Skin epidermis (tissue), 12 donors: ENCODE results near the gene FTCD.

Experiments
- H3K27ac ChIP-seq, 21 experiments: fragments of 200-600 bp; sonication (generic) in 11 of 21; one replicate each; pipeline ENCODE4 v1.5.0; 2020; ENCODE audit warnings: mild to moderate bottlenecking in 3 of 21, inconsistent platforms in 2 of 21, moderate library complexity in 2 of 21
- H3K4me3 ChIP-seq, 7 experiments: fragments of 200-600 bp; sonication (generic) in 2 of 7; one replicate each; pipeline ENCODE4 v1.5.0; 2020; ENCODE audit warnings: inconsistent platforms in 2 of 7, mild to moderate bottlenecking in 2 of 7, moderate library complexity in 1 of 7

FTCD gene

DNA sequence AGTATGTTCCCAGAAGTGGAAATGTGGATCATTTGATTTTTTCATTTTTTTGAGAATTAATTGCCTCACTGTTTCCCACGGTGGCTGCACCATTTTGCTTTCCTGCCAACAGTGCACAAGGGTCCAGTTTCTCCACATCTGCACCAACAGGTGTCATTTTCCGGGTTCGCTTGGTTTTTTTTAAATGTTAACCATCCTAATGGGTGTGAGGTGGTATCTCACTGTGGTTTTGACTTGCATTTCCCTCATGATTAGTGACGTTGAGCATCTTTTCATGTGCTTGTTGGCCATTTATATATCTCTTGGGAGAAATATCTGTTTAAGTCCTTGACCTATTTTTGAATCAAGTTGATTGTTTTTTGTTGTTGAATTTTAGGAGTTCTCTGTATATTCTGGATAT lies 54.5 kb downstream of the FTCD start:
- Histone ChIP-seq H3K4me3 (peak overlapping the region in 5 of 7 experiments; percentile 6 to 65 (median 62)), H3K27ac (peak overlapping the region in 8 of 21 experiments; percentile 4 to 96 (median 88))

DNA sequence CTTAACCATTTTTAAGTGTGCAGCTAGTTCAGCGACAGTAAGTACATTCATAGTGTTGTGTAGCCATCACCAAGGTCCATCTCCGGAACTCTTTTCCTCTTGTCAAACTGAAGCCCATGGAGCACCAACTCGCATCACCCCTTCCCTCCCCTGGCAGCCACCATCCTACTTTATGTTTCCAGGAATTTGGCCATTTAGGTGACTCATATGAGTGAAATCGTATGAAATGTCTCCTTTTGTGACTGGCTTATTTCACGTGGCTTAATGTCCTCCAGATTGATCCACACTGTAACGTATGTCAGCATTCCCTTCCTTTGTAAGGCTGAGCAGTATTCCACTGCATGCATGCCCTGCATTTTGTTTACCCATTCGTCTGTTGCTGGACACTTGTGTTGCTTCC lies 55.0 kb downstream of the FTCD start:
- Histone ChIP-seq H3K4me3 (peak overlapping the region in 5 of 7 experiments; percentile 48 to 73 (median 63)), H3K27ac (peak overlapping the region in 12 of 21 experiments; percentile 4 to 96 (median 92))

DNA sequence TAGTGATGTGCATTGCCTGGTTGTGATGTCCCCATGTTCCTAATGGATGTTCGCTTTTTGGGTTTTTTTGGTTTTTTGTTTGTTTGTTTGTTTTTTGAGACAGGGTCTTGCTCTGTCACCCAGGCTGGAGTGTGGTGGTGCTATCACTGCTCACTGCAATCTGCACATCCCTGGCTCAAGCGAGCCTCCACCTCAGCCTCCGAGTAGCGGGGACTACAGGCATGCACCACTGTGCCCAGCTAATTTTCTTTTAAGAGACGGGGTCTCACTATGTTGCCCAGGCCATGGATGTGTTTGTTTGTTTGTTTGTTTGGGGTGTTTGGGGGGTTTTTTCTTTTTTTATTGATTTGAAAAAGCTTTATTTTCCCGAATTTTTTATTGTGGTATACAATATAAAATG lies 55.4 kb downstream of the FTCD start:
- H3K4me3 ChIP-seq: peak overlapping the region in 6 of 7 experiments; percentile 40 to 73 (median 62)
- peak overlapping the region in 13 of 21 experiments; percentile 8 to 96 (median 89) for H3K27ac ChIP-seq

DNA sequence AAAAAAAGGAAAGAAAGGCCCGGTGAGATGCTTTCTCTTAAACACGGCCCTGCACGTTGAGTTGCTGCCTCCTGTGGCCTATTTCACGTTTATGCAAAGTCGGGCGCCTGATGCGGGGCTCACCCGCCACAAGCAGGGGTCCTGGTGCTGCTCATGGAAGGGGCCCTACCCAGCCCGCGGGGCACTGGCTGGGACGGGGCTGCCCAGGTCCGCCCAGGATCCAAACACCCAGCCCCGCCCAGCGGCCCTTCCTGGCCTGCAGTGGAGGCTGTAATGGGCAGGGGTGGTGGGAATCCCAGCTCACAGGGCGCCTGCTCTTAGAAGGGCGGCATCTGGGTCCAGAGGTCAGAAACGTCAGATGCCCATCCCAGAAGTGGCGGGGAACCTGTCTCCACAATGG lies 55.9 kb downstream of the FTCD start:
- Histone ChIP-seq H3K4me3 (peak overlapping the region; percentile 40 to 73 (median 62)), H3K27ac (peak overlapping the region in 14 of 21 experiments; percentile 8 to 96 (median 92))

DNA sequence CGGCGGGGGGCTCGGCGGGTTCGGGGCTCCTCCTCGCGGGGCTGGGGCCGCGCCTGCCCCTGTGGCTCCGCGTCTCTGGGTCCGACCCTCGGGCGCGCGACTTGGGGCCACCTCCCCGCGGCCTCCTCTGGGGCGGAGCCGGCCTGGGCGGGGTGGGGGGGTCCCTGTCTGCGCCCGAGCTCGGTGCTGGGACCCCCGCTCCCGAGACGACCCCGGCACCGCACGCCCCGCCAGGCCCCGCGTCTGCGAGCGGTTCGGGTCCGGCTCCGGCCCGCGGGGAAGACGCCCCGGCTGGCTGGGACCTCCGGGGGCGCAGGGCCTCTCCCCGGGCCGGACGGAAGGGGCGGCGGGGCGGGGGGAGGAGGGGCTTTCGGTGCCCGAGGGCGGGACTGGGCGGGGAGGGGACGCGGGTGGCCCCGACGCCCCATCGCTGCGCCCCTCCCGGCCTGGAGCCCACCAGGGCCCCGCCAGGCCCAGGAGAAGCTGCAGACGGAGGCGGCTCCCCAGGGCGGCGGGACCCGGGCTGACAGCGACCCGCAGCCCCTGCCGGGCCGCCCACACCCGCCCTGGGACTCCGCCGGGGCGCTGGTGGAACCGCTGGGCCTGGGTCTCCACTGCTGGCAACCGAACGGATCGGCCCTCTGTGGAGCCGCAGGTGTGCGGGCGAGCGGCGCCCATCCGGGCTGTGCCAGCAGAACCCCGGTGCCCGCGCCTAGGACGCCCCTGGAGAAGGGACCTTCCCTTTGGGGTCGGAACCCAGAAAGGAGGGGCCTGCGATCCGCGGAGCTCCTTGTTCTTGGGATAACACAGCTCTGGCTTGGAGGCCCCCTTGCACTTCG lies 56.9 kb downstream of the FTCD start:
- peak overlapping the region; percentile 32 to 96 (median 89) for H3K27ac ChIP-seq
- peak overlapping the region; percentile 40 to 73 (median 62) for H3K4me3 ChIP-seq

DNA sequence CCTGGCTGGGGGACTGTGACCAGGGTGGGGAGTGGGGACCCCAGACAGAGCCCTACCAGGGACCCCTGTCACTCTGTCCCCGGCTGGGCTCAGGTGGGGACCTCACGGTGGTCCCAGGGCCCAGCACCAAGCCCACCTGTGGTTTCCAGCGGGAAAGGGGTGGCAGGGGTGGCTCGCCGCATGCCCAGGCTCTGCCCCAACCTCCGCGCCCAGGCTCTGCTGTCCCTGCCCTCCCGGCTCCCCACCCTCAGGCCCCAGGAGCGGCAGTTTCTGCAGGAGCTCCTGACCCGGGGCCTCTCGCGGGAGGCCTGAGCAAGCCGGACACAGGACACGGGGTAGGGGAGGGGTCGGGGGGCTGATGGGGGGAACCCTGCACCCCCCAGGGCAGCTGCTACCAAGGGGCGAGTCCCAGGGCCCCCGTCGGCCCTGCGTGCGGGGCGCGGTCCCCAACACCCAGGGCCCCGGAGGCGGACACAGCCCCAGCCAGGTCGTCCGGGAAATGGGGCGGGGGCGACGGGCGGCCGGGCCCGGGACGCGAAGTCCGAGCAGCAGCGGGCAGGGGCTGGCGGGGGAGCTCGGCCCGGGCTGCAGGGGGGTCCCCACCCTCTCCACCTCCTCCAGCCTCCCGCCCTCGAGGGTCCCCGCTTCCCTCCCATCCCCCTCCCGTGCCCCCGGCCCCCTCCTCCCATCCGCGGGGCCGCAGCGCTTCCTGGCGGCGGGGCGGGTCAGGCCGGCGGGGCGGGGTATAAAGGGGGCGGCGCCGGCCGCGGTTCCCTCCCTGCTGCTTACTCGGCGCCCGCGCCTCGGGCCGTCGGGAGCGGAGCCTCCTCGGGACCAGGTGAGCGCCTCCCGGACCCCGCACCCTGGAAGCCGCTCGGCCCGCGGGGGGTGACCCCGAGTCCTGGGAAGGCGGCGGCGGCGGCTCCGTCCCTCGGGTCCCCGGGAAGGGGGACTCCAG lies 57.8 kb downstream of the FTCD start, which contains the start of gene COL6A2:
TSS of gene COL6A2 (plus strand) at position 777 of the 958 bp plus-strand sequence.
- H3K4me3 ChIP-seq: peak within 1 kb of the TSS; percentile 40 to 73 (median 62)

DNA sequence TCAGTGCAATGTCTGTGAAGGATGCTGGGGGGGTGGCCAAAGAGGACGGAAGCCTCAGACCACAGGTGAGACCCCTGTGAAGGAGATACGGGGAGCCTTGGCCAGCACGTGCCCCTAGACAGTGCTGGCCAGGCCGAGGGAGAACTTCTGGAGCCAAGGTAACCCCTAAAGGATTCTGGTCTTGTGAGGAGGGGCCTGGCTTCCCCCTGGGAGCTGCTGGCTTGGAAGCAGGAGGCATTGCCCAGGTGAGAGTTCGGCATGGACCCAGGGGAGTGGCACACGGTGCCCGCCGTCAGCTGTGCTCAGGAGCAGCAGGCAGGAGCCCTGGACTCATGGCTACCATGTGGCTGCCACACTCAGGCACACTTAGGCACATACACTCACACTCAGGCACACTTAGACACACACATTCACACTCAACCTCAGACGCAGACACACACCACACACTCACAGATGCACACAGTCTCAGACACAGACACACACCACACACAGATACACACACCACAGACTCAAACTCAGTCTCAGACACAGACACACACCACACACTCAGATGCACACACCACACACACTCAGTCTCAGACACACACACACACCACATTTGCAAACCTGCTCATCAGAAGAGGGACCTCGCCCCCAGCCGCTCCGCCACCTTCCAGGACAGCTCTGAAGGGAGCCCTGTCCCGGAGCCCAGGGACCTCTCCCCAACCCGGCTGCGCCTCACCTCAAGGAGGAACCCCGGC lies 58.6 kb downstream of the FTCD start:
- Histone ChIP-seq H3K27ac (peak overlapping the region in 20 of 21 experiments; percentile 32 to 96 (median 90)), H3K4me3 (peak overlapping the region; percentile 40 to 73 (median 62))

More for the DNA sequence above, 57.8 kb downstream of the FTCD start, which contains the start of gene COL6A2:
- peak within 1 kb of the TSS; percentile 32 to 96 (median 89) for H3K27ac ChIP-seq

DNA sequence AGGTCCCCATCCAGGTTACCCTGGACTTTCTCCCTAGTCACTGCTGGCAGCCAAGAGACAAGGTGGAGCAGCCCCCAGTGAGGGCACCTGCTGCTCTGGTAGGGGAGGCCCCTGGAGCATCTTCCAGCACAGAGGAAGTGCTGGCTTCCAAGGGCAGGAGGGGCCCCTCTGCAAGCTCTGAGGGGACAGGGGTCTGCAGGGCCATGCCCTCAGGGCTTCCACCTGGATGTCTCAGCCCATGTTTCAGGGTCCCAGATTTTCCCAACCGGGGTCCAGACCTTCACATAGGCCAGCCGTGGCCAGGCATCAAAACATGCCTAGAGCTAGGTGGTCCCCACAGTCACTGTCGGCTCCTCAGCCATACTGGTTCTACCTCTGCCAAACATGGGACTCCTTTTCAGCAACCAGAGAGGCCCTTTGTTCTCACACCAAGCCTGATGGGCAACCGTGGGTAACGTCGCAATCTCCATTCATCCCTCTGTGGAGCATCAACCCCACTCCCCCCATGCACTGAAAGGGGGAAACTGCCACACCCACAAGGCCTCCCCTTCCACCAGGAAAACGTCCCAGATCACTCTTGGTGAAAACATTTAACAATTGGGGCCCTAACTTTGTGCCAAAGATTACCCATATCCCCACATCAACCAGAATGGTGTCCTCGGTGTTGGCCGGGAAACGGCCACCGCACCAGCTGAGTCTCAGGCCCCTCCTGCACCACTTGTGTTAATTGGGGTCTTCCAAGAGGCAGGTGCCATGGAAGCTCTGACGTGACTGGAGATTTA lies 59.4 kb downstream of the FTCD start:
- Histone ChIP-seq H3K4me3 (no peak overlapping the region), H3K27ac (peak overlapping the region in 8 of 21 experiments; percentile 18 to 96 (median 95))

DNA sequence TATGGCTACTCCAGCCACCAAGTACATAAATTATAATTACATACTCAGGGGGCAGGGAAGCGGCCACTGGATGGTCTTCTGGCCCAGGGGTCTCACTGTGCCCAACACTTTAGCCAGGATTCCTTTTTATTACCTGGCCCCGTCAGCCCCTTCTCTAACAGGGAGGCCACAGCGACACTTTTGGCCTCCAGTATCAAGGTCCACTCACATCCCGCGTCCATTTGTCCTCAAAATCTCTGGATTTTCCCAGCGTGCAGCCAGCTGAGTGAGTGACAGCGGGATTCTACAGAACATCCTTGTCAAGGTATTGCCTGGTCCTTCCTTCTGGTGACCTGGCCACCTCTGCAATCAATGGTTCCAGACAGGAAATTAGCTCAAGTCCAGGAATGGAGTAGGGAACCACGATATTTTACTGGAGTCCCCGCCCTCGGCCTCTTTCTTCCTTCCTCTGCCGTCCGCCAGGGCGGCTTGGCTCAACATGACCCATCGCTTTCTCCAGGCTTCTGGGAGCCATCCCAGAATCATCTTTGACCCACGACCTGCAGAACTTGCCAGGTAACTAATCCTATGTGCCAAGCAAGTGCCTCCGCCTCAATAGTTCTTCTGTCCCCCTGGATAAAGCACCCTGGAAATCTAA lies 60.2 kb downstream of the FTCD start:
- peak overlapping the region in 5 of 21 experiments; percentile 11 to 96 (median 55) for H3K27ac ChIP-seq

DNA sequence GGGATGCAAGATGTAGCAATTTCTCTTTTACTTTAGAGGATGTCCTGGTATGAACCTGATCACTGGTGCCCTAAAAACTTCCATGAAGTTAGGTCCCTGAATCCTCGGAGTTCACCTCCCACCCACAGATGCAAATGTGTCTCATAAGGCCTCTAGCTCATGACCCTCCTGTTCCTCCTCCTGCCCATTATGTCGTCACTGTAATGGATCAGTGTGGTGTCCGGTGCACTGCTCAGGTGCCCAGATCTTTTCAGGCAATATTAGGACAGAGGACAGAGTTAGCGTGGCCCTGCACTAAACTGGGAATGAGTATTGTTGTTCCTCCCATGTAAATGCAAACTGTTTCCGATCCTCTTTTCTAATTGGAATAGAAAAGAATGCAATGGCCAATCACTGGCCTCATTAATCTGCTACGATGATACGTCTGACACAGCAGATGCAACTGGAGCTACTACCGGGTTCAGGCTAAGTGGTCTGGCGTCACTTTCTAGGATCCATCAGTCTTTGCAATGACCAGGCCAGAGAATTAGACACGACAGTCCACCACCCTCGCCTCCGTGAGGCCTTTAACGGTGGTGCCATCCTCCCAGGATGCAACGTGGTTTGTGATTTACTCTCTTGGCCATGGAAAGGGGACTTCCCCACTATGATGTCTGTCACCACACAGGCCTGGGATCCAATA lies 60.8 kb downstream of the FTCD start:
- peak overlapping the region in 11 of 21 experiments; percentile 11 to 96 (median 55) for H3K27ac ChIP-seq
- no peak overlapping the region for H3K4me3 ChIP-seq

More for the DNA sequence above, 60.2 kb downstream of the FTCD start:
- no peak overlapping the region for H3K4me3 ChIP-seq

DNA sequence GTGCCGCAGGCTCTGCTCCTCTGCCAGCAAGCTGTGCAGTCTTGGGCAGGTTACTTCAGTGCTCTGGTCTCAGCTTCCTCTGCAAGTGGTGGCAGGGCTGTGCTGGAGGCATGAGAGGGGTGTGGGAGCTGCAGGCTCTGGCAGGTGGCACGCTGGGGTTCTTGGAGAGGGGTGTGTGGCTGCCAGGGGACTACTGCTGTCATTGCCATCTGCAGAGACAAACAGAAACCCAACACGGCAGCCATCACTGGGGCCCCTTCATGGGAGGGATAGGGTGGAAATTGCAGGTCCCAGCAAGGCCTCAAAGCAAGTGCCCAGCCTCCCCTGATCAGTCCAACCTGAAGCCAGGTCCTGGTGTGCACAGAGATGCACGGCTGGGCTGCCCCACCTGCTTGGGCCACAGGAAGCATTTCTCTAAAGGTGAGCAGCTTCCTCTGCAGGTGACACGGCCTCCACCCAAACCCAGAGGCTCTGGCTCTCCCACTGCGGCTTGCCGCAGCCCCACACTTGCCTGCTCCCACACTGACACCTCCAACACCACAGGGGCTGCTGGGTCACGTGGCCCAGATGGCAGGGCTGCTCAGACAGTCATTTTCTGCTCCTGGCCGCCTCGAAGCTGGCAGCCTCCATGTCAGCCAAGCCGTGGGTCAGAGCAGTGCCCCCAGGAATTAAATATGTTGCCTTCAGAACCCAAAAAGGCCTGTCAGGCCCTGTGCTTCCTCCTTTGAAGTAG lies 61.5 kb downstream of the FTCD start:
- no peak overlapping the region for H3K4me3 ChIP-seq
- peak overlapping the region in 16 of 21 experiments; percentile 11 to 89 (median 76) for H3K27ac ChIP-seq

DNA sequence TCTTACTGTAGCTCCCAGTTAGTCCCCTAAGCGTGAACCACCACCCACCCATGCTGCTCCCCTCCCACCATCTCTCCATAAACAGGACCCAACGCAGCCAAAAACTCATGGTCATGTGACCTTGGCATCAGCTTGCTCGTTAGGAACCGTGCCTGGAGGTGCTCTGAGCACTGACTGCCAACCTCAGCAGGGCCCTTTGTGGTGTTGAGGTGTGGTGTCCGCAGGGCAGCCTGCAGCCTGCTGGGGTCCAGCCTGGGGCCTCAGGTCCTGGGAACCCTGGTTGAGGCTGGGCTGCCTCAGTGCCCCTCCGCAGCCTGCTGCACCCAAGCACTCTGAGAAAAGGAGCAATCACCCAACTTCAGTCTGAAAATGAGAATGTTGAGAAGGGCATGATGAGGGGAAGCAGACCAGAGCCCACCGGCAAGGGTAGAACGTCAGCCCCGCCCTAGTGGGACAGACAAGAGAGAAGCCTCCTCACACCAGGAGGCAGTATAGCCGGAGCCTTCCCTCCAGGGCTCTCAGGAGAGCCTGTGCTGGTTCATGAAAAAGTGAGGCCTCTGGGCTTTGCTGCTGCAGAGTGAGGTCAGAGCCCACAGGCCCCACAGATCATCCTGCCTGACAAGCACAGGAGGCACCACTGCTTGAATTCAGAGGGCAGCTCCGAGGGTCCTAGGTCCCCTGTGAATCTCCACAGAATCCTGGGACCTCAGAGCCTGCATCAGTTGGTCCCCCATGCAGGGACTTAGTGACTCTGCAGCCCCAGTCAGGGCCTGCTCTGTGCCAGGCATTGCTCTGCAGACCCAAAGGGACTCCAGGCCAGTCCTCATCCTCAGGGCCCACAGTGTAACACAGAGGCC lies 62.3 kb downstream of the FTCD start:
- Histone ChIP-seq H3K4me3 (no peak overlapping the region), H3K27ac (peak overlapping the region in 19 of 21 experiments; percentile 18 to 89 (median 75))

DNA sequence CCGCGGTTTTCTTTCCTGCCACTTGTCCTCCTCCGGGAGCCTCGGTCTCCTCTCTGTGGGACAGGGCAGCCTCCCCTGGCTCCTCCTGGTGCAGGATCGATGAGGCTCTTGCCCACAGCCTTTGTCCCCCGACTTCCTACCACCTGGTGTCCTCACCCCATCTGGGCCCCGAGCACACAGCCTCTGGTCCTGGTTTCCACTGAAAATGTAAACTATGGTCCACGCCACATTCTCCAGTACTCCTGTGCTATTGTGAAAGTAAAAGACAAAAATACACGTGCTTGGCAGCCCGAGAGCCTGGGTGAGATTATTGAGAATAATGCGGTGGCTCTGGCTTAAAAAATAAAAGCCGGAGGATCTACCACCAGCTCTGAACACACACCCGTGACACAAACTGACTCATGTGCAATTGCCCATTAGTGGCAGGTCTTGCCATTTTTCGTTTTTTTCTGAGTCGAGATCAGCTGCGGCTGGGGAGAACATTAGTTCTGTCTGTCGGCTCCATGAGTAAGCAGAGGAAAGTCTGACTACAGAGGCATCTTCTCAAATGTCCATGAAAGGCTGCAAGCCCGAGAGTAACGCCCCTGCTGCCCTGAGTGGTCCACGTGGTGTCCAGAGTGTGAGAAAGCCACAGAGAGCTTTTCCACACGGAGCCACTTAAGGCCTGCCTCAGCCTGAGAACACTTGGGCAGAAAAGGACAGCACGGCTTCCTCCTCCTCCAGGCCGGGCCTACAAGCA lies 63.2 kb downstream of the FTCD start:
- peak overlapping the region in 20 of 21 experiments; percentile 56 to 89 (median 76) for H3K27ac ChIP-seq
- no peak overlapping the region for H3K4me3 ChIP-seq

DNA sequence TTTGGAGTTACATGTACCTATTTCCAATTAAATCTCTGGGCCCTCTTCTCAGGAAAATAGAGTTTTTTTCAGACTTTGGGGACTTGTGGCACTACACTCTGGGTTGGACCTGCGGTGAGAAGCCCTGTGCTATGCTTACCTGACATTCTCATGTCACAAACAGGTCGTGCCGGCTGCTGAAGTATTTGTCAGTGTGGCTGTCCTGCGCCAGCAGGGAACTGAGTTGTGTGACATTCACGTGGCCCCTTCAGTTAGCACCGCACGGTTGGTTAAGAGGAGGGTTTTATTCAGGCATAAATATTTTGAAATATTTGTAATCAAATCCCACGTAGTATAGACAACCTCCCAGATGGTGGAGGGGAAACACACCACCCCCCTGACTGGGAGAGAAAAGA lies 63.8 kb downstream of the FTCD start:
- Histone ChIP-seq H3K27ac (peak overlapping the region in 20 of 21 experiments; percentile 5 to 89 (median 74)), H3K4me3 (no peak overlapping the region)

DNA sequence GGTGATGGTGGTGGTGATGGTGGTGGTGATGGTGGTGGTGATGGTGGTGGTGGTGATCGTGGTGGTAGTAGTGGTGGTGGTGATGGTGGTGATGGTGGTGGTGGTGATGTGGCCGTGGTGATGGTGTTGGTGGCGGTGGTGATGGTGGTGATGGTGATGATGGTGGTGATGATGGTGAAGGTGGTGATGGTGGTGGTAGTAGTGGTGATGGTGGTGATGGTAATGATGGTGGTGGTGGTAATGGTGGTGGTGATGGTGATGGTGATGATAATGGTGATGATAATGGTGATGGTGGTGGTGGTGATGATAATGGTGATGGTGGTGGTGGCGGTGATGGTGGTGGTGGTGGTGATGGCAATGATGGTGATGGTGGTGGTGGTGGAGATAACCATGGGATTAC lies 64.3 kb downstream of the FTCD start:
- Histone ChIP-seq H3K4me3 (no peak overlapping the region), H3K27ac (peak overlapping the region in 14 of 21 experiments; percentile 56 to 89 (median 74))
